GM23338 (cell line): Measurements from ENCODE around the gene PDIA5. TPM values are rescaled to one million over a fixed set of nuclear protein-coding genes. Genes with fewer than 3 reads are reported as not detected.
A peak's percentile ranks its signal among the peaks of the same experiment; 100 is the strongest.

ENCODE experiments used
- ATAC-seq: fragments of 200-7000 bp; cut with Tn5 transposase; 3 replicates; pipeline ENCODE4 v1.9.1; 2020
- DNase-seq: peaks from one replicate; pipeline ENCODE4 v3.0.0-alpha.2; 2015; ENCODE audit warnings: low spot score
- H2AFZ ChIP-seq: fragments of 200-600 bp; sonication (generic); 2 replicates; pipeline ENCODE4 v1.8.0; 2016; ENCODE audit warnings: antibody characterized with exemption, mild to moderate bottlenecking, moderate library complexity
- H3F3A ChIP-seq: fragments of 200-600 bp; sonication (generic); replicated peaks from 2 replicates; pipeline ENCODE4 v1.8.0; 2017; ENCODE audit warnings: antibody characterized with exemption, mixed run types, low read depth
- H3K27ac ChIP-seq: fragments of 200-600 bp; sonication (generic); 2 replicates; pipeline ENCODE4 v1.6.1; 2016; ENCODE audit warnings: low read depth
- H3K27me3 ChIP-seq: fragments of 200-600 bp; sonication (generic); 2 replicates; pipeline ENCODE4 v1.8.0; 2016; ENCODE audit warnings: mild to moderate bottlenecking, mixed run types, moderate library complexity; ENCODE audit not compliant: insufficient read depth
- H3K36me3 ChIP-seq: fragments of 200-600 bp; sonication (generic); 2 replicates; pipeline ENCODE4 v1.8.0; 2016; ENCODE audit warnings: mild to moderate bottlenecking; ENCODE audit not compliant: insufficient read depth
- H3K4me1 ChIP-seq: fragments of 200-600 bp; sonication (generic); 2 replicates; pipeline ENCODE4 v1.8.0; 2016; ENCODE audit warnings: mild to moderate bottlenecking, moderate library complexity; ENCODE audit not compliant: insufficient read depth
- H3K4me2 ChIP-seq: fragments of 200-600 bp; sonication (generic); 2 replicates; pipeline ENCODE4 v1.7.1; 2017; ENCODE audit warnings: mixed run types
- H3K4me3 ChIP-seq: fragments of 200-600 bp; sonication (generic); 2 replicates; pipeline ENCODE4 v1.6.1; 2016; ENCODE audit warnings: mixed run types
- H3K79me2 ChIP-seq: fragments of 200-600 bp; sonication (generic); replicated peaks from 2 replicates; pipeline ENCODE4 v1.8.0; 2017; ENCODE audit warnings: mild to moderate bottlenecking; ENCODE audit not compliant: insufficient read depth
- H3K9me2 ChIP-seq: fragments of 200-600 bp; sonication (generic); 2 replicates; pipeline ENCODE4 v1.8.0; 2017; ENCODE audit not compliant: insufficient read depth
- H4K20me1 ChIP-seq: fragments of 200-600 bp; sonication (generic); replicated peaks from 2 replicates; pipeline ENCODE4 v1.8.0; 2017; ENCODE audit warnings: mild to moderate bottlenecking; ENCODE audit not compliant: insufficient read depth
- H3K27ac Mint-ChIP-seq: 2 replicates; pipeline ENCODE4 v1.8.0; 2020; ENCODE audit warnings: inconsistent platforms, mild to moderate bottlenecking, moderate library complexity, mixed read lengths
- H3K27me3 Mint-ChIP-seq: 3 replicates; pipeline ENCODE4 v1.8.0; 2022; ENCODE audit warnings: low read depth, mild to moderate bottlenecking, moderate library complexity, mixed read lengths, inconsistent platforms; ENCODE audit not compliant: insufficient read depth, poor library complexity
- H3K36me3 Mint-ChIP-seq: 3 replicates; pipeline ENCODE4 v1.8.0; 2021; ENCODE audit warnings: low read depth, mild to moderate bottlenecking, inconsistent platforms, moderate library complexity, mixed read lengths
- H3K4me1 Mint-ChIP-seq: 3 replicates; pipeline ENCODE4 v1.8.0; 2020; ENCODE audit warnings: mild to moderate bottlenecking, inconsistent platforms, mixed read lengths
- H3K4me3 Mint-ChIP-seq: 3 replicates; pipeline ENCODE4 v1.8.0; 2021; ENCODE audit warnings: moderate library complexity, mild to moderate bottlenecking, inconsistent platforms, mixed read lengths
- H3K9me3 Mint-ChIP-seq: 3 replicates; pipeline ENCODE4 v1.8.0; 2020; ENCODE audit warnings: moderate library complexity, mild to moderate bottlenecking, inconsistent platforms, mixed read lengths
- CREB1 ChIP-seq: fragments of 250-450 bp; sonication (Bioruptor Pico); IDR thresholded peaks from 2 replicates; pipeline ENCODE4 v1.5.0; 2020; ENCODE audit warnings: low read depth, mild to moderate bottlenecking, moderate library complexity
- CTCF ChIP-seq, 2 experiments: fragments of 200-600 bp in 1 of 2; sonication (generic) in 1 of 2; conservative IDR thresholded peaks; 2 replicates each; pipeline versions ENCODE4 v1.5.1 to v1.6.1; 2016 to 2017; ENCODE audit warnings: antibody characterized with exemption in 2 of 2, low read depth in 2 of 2, mild to moderate bottlenecking in 2 of 2, moderate library complexity in 1 of 2
- ETS1 ChIP-seq: IDR thresholded peaks from 2 replicates; pipeline ENCODE4 v1.6.1; 2016; ENCODE audit warnings: antibody characterized with exemption
- EZH2 ChIP-seq: fragments of 200-600 bp; sonication (generic); IDR thresholded peaks from one replicate; pipeline ENCODE4 v1.8.0; 2017; ENCODE audit warnings: antibody characterized with exemption, mild to moderate bottlenecking, low read depth; ENCODE audit not compliant: unreplicated experiment
- EZH2phosphoT487 ChIP-seq: fragments of 200-600 bp; sonication (generic); IDR thresholded peaks from one replicate; pipeline ENCODE4 v1.8.1; 2018; ENCODE audit warnings: antibody characterized with exemption; ENCODE audit not compliant: unreplicated experiment
- JUNB ChIP-seq: IDR thresholded peaks from one replicate; pipeline ENCODE4 v1.6.1; 2016; ENCODE audit warnings: antibody characterized with exemption; ENCODE audit not compliant: unreplicated experiment
- NANOG ChIP-seq: IDR thresholded peaks from 2 replicates; pipeline ENCODE4 v1.6.1; 2016; ENCODE audit warnings: antibody characterized with exemption, borderline replicate concordance
- POLR2AphosphoS5 ChIP-seq: IDR thresholded peaks from 2 replicates; pipeline ENCODE4 v1.6.1; 2016; ENCODE audit warnings: antibody characterized with exemption, low read depth
- STAT1 ChIP-seq: IDR thresholded peaks from one replicate; pipeline ENCODE4 v1.6.1; 2016; ENCODE audit warnings: antibody characterized with exemption; ENCODE audit not compliant: unreplicated experiment
- ZNF114 ChIP-seq: fragments of 250-450 bp; sonication (Bioruptor Pico); IDR thresholded peaks from 2 replicates; pipeline ENCODE4 v1.5.0; 2020; ENCODE audit warnings: mild to moderate bottlenecking, moderate library complexity
- ZNF331 ChIP-seq: fragments of 250-450 bp; sonication (Bioruptor Pico); IDR thresholded peaks from 2 replicates; pipeline ENCODE4 v1.5.0; 2020; ENCODE audit warnings: low read depth, mild to moderate bottlenecking, moderate library complexity
- polyA plus RNA-seq: library from polyadenylated mRNA; unstranded; fragments of >200 nt; fragmentation: Nextera tagmentation; extraction: Ambion mirVana; gene quantifications from 2 replicates; pipeline ENCODE4 v1.2.1, GENCODE V29; 2016
- total RNA-seq: library from RNA; depleted of rRNA; stranded (reverse); fragments of >200 nt; shearing (Covaris generic); gene quantifications from 2 replicates; pipeline ENCODE4 v1.2.3, GENCODE V29; 2014
- TF ChIP-seq, protein P1 (sequence below): fragments of 250-450 bp; sonication (Bioruptor Pico); IDR thresholded peaks from 2 replicates; pipeline ENCODE4 v1.5.0; 2020; ENCODE audit warnings: mild to moderate bottlenecking, moderate library complexity
- TF ChIP-seq, protein P2 (sequence below): IDR thresholded peaks from one replicate; pipeline ENCODE4 v1.6.1; 2018; ENCODE audit warnings: antibody characterized with exemption; ENCODE audit not compliant: unreplicated experiment

Gene PDIA5
- total and polyA plus RNA-seq, 2 experiments from 2014 or later, result 22.9 to 28.1 TPM

DNA sequence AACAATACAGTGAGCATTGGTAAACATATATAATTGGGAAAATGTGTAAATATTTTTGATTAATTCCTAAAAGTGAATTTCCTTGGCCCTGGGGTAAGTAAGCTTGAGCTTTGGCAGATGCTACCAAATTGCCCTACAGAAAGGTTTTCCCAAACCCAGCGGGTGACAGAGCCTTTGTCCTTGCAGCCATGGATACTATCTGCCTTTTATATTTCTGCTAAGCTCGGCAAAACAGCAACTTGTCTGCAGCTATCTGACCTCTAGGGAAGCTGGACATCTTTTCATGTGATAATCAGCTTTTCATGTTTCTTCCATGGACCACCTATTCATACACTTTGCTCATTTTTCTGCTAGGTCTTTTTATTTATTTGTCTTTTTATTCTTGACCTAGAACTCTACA, 70.2 kb downstream of the PDIA5 start:
- no peak overlapping the region for H3K27ac Mint-ChIP-seq
- ATAC-seq, result 0 out of 3 replicates have a peak, but pooled peaks have one; percentile 29
- TF ChIP-seq CREB1 (CRISPR knock-in tag) (no peak), NANOG (no peak), EZH2 (no peak), ETS1 (no peak), CTCF (conservative IDR thresholded peaks at IDR 0.05; ENCODE audit: low read depth in 2 of 2) (no peak), ZNF331 (no peak), JUNB (no peak), STAT1 (no peak), POLR2AphosphoS5 (no peak), ZNF114 (CRISPR knock-in tag) (no peak), EZH2phosphoT487 (no peak)
- TF ChIP-seq, protein P1, sequence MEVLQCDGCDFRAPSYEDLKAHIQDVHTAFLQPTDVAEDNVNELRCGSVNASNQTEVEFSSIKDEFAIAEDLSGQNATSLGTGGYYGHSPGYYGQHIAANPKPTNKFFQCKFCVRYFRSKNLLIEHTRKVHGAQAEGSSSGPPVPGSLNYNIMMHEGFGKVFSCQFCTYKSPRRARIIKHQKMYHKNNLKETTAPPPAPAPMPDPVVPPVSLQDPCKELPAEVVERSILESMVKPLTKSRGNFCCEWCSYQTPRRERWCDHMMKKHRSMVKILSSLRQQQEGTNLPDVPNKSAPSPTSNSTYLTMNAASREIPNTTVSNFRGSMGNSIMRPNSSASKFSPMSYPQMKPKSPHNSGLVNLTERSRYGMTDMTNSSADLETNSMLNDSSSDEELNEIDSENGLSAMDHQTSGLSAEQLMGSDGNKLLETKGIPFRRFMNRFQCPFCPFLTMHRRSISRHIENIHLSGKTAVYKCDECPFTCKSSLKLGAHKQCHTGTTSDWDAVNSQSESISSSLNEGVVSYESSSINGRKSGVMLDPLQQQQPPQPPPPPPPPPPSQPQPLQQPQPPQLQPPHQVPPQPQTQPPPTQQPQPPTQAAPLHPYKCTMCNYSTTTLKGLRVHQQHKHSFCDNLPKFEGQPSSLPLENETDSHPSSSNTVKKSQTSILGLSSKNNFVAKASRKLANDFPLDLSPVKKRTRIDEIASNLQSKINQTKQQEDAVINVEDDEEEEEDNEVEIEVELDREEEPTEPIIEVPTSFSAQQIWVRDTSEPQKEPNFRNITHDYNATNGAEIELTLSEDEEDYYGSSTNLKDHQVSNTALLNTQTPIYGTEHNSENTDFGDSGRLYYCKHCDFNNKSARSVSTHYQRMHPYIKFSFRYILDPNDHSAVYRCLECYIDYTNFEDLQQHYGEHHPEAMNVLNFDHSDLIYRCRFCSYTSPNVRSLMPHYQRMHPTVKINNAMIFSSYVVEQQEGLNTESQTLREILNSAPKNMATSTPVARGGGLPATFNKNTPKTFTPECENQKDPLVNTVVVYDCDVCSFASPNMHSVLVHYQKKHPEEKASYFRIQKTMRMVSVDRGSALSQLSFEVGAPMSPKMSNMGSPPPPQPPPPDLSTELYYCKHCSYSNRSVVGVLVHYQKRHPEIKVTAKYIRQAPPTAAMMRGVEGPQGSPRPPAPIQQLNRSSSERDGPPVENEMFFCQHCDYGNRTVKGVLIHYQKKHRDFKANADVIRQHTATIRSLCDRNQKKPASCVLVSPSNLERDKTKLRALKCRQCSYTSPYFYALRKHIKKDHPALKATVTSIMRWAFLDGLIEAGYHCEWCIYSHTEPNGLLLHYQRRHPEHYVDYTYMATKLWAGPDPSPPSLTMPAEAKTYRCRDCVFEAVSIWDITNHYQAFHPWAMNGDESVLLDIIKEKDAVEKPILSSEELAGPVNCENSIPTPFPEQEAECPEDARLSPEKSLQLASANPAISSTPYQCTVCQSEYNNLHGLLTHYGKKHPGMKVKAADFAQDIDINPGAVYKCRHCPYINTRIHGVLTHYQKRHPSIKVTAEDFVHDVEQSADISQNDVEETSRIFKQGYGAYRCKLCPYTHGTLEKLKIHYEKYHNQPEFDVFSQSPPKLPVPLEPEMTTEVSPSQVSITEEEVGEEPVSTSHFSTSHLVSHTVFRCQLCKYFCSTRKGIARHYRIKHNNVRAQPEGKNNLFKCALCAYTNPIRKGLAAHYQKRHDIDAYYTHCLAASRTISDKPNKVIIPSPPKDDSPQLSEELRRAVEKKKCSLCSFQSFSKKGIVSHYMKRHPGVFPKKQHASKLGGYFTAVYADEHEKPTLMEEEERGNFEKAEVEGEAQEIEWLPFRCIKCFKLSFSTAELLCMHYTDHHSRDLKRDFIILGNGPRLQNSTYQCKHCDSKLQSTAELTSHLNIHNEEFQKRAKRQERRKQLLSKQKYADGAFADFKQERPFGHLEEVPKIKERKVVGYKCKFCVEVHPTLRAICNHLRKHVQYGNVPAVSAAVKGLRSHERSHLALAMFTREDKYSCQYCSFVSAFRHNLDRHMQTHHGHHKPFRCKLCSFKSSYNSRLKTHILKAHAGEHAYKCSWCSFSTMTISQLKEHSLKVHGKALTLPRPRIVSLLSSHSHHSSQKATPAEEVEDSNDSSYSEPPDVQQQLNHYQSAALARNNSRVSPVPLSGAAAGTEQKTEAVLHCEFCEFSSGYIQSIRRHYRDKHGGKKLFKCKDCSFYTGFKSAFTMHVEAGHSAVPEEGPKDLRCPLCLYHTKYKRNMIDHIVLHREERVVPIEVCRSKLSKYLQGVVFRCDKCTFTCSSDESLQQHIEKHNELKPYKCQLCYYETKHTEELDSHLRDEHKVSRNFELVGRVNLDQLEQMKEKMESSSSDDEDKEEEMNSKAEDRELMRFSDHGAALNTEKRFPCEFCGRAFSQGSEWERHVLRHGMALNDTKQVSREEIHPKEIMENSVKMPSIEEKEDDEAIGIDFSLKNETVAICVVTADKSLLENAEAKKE (CRISPR knock-in tag), result no peak
- TF ChIP-seq, protein P2, sequence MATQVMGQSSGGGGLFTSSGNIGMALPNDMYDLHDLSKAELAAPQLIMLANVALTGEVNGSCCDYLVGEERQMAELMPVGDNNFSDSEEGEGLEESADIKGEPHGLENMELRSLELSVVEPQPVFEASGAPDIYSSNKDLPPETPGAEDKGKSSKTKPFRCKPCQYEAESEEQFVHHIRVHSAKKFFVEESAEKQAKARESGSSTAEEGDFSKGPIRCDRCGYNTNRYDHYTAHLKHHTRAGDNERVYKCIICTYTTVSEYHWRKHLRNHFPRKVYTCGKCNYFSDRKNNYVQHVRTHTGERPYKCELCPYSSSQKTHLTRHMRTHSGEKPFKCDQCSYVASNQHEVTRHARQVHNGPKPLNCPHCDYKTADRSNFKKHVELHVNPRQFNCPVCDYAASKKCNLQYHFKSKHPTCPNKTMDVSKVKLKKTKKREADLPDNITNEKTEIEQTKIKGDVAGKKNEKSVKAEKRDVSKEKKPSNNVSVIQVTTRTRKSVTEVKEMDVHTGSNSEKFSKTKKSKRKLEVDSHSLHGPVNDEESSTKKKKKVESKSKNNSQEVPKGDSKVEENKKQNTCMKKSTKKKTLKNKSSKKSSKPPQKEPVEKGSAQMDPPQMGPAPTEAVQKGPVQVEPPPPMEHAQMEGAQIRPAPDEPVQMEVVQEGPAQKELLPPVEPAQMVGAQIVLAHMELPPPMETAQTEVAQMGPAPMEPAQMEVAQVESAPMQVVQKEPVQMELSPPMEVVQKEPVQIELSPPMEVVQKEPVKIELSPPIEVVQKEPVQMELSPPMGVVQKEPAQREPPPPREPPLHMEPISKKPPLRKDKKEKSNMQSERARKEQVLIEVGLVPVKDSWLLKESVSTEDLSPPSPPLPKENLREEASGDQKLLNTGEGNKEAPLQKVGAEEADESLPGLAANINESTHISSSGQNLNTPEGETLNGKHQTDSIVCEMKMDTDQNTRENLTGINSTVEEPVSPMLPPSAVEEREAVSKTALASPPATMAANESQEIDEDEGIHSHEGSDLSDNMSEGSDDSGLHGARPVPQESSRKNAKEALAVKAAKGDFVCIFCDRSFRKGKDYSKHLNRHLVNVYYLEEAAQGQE, result no peak

More for the DNA sequence above, 70.2 kb downstream of the PDIA5 start:
- no peaks in the 10 kb centered on the region for H3F3A ChIP-seq
- H3K4me1 ChIP-seq, result no peaks in the 10 kb centered on the region
- no peaks in the 10 kb centered on the region for H3K79me2 ChIP-seq
- no peak for DNase-seq
- Mint-ChIP-seq H3K4me1 (peaks cover 5% of the 10 kb centered on the region; the same call in 2 of the 3 replicates), H3K4me3 (no peak overlapping the region), H3K9me3 (no peaks in the 10 kb centered on the region), H3K36me3 (peaks cover 8% of the 10 kb centered on the region; the same call in 2 of the 3 replicates), H3K27me3 (peaks cover 5% of the 10 kb centered on the region)
- no peak overlapping the region for H3K27ac ChIP-seq
- H3K27me3 ChIP-seq, result no peaks in the 10 kb centered on the region
- no peak overlapping the region for H2AFZ ChIP-seq
- peaks cover under 1% of the 10 kb centered on the region; the same call in 1 of the 2 replicates for H3K36me3 ChIP-seq
- no peak overlapping the region for H3K4me2 ChIP-seq
- H4K20me1 ChIP-seq, result peaks cover 3% of the 10 kb centered on the region; the same call in 1 of the 2 replicates
- H3K9me2 ChIP-seq, result no peaks in the 10 kb centered on the region
- H3K4me3 ChIP-seq, result no peak overlapping the region
